IPS-NIHi7 (cell line): ENCODE data around the gene SEMA4C.
A peak's percentile ranks its signal among the peaks of the same experiment; 100 is the strongest.

Experiments used
- DNase-seq: peaks from one replicate; pipeline ENCODE4 v3.0.0; 2012; ENCODE audit warnings: mixed read lengths; ENCODE audit errors: extremely low spot score

Gene SEMA4C

GRCh38 chr2:96819876-96820511 is 49.9 kb downstream of the SEMA4C start:
- DNase-seq: no peak

- DNase-seq: peak; percentile 33
Observed at GRCh38 chr2:96819128-96819875, 50.6 kb downstream of the SEMA4C start.

DNA sequence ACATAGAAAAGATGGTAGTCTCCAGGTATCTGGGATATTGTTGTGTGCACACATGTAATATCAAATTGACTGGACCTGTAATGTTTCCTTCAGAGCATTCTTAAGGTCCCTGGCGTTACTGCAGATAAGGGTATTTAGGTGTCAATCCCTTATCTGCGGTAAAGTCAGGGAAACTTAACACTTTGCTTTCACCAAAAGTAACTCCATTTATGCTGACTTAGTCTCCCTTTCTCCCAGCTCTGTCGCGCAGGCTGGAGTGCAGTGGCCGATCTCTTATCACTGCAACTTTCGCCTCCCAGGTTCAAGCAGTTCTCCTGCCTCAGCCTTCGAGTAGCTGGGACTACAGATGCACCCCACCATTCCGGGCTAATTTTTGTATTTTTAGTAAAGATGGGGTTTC is 52.0 kb downstream of the SEMA4C start:
- DNase-seq: no peak

GRCh38 chr2:96816836-96817702 is 52.8 kb downstream of the SEMA4C start:
- DNase-seq: no peak

DNA sequence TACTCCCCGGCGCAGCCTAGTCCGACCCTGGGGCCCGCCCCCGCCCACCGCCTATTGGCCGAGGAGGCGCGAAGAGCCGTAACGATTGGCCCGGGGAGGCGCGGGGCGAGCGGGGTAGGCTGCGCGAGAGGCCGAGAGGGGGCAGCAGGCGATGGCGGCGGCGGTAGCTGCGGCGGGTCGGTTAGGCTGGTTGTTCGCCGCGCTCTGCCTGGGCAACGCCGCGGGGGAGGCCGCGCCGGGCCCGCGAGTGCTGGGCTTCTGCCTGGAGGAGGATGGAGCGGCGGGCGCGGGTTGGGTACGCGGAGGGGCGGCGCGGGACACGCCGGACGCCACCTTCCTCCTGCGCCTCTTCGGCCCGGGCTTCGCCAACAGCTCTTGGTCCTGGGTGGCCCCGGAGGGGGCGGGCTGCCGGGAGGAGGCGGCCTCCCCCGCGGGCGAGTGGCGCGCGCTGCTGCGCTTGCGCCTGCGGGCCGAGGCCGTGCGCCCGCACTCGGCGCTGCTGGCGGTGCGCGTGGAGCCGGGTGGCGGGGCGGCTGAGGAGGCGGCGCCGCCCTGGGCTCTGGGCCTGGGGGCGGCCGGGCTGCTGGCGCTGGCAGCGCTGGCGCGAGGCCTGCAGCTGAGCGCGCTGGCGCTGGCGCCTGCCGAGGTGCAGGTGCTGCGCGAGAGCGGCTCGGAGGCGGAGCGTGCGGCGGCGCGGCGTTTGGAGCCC is 53.6 kb downstream of the SEMA4C start, which contains the start of gene CNNM3:
Gene CNNM3 (plus strand): TSS at position 142 of the 709 bp plus-strand sequence. CDS start 10 bp downstream, at position 152.
- DNase-seq: peak; percentile 99

DNA sequence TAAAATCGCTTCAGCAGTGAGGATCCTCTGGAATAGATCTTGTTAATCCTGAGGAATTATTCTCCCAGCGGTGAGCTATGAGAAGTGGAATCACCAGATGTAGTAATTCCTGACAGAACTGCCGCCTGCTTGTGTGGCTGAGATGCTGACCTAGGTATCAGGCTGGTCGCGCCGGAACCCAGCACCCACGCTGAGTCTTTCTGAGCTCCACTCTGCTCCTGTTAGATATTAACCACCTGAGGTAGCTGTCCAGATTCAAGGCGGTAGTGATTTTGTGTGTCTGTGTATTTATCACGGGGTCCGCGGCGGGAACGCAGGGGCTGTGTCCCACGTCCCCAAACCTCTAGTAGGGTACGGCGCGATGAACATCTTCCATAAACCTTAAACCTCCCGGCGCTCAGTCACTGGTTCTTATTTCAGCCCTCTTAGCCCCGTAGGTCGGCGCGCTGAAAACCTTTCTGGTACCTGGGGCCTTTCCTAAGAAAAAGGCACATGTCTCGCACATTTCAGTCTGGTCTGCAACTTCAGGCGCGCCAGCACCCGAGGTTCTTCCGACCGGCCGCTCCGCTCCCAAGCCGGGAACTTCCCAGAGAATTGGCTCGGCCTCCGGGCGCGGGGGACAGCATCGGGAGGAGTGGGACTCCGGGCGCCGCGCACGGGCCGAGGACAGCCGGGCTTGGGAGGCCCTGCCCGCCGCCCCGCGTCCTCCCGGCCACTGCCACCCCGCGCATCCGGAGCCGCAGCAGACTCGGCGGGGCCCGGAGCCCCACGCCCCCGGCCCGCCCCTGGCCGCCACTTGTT is 54.4 kb downstream of the SEMA4C start:
- peak; percentile 31 for DNase-seq

DNA sequence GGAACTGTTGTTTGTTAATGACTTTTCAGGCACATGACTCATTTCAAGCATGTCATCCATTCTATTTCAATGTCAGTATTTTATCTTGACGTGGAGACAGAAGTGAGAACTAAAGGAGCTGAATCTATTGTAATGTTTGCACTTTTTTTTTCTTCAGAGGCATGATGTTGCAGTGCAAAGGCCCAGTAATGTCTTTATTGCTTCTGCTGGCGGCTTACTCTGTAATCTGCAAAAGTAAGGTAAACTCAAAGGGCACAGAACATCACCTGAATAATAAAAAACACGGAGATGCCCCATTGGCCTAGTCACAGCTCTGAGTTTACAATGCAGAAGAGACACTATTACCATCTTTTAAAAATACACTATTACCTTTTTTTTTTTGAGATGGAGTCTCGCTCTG is 56.2 kb downstream of the SEMA4C start:
- no peak for DNase-seq

GRCh38 chr2:96811917-96812316 is 58.0 kb downstream of the SEMA4C start:
- no peak for DNase-seq

- no peak for DNase-seq
Observed at GRCh38 chr2:96810783-96811192, 59.1 kb downstream of the SEMA4C start.

- no peak for DNase-seq
Observed at GRCh38 chr2:96809951-96810782, 59.7 kb downstream of the SEMA4C start.
